ENCODE data around the gene METTL16.

METTL16 gene

GRCh38 chr17:2377659-2378058 lies 134.0 kb downstream of the METTL16 start:
- no peak for FAIRE-seq

DNA sequence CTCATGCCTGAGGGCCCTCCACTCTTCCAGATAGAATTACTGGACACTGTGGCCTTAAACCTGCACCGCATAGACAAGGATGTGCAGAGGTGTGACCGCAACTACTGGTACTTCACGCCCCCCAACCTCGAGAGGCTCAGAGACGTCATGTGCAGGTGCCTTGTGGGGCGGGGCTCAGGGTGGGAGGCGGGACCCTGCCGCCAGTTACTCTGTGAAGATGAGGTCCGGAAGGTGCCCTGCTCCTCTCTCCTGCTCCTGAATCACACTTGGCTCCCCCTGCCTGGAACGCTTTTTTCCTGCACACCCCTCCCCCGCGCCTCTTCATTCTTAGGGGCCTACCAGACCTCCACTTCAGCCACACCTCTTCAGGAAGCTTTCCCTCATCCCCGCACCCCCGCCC lies 135.6 kb downstream of the METTL16 start:
- no peak for FAIRE-seq

DNA sequence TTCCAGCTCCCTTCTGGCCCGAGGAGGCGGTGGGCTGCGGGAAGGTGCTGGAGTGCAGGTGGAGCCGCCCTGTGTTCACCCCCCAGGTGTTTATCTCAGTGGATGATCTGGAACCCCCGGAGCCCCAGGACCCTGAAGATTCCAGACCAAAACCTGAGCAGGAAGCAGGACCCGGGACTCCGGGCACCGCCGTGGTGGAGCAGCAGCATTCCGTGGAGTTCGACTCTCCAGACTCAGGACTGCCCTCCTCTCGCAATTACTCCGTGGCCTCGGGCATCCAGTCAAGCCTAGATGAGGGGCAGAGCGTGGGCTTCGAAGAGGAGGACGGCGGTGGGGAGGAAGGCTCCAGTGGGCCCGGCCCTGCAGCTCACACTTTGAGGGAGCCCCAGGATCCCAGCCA lies 136.3 kb downstream of the METTL16 start:
- FAIRE-seq = no peak

DNA sequence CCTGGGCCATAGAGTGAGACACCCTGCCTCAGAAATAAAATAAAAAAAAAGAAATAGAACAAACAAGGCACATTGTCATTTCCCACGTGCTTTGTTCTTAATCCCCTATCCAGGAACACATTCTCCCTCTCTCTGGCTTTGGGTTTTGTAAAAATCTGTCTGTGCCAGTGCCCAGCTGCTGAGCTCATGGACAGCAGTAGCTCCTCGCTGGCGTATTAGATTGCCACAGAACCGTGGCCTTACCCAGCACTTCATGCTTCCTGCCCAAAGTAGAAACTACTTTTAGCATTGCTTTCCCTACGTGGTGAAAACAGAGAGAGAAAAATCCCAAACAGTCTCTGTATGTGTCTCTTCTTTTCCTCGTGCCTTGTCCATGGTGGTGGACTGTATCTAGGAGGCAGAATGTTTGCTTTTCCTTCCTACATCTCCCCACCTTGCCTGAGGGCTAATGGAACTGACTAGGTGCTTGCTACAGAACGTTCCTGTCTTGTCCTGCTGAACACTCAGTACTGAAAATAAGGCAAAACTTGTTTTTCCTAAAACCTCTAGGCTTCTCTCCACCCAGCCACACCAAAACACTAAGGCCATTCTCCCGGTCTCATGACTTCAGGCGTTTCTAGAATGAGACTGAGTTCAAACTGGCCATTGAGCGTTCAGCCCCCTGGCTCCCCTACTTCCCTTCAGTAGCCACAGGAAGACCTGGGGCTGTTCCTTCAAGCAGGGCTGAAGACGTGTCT lies 137.0 kb downstream of the METTL16 start:
- no peak for FAIRE-seq

DNA sequence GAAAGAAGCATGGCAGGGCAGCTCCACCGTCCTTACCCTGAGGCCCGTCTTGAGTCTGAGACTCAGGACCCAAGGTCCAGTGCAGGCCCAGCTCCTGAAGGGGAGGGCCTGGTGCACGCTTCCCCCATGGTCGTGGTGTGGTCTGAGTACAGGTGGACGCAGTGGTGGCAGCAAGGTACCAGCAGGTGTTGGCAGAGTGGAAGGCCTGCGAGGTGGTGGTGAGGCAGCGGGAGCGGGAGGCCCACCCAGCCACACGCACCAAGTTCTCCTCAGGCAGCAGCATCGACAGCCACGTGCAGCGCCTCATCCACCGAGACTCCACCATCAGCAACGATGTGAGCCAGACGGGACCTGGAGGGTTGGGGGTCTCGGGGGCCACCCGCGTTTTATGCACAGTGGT lies 138.5 kb downstream of the METTL16 start:
- no peak for FAIRE-seq

DNA sequence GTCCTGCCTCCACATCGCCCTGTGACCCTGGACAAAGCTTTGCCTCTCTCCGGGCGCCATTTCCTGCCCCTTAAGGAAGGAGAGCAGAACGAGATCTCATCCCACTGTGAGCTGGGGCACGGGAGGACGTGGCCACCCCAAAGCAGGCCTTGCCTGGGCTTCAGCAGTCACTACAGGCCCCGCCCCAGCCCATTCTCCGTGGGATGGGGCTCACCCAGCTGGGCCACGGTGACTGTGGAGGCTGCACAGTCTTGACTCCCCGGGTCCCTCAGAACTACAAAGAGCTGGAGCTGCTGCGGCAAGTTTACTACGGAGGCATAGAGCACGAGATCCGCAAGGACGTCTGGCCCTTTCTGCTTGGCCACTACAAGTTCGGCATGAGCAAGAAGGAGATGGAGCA lies 139.0 kb downstream of the METTL16 start:
- no peak for FAIRE-seq

- FAIRE-seq = no peak
These were observed 139.5 kb downstream of the METTL16 start for GRCh38 chr17:2372180-2372579.

- FAIRE-seq = no peak
These were observed 140.2 kb downstream of the METTL16 start for GRCh38 chr17:2371183-2372130.

GRCh38 chr17:2370211-2370589 lies 141.5 kb downstream of the METTL16 start:
- no peak for FAIRE-seq

GRCh38 chr17:2369551-2370210 lies 142.0 kb downstream of the METTL16 start:
- no peak for FAIRE-seq

DNA sequence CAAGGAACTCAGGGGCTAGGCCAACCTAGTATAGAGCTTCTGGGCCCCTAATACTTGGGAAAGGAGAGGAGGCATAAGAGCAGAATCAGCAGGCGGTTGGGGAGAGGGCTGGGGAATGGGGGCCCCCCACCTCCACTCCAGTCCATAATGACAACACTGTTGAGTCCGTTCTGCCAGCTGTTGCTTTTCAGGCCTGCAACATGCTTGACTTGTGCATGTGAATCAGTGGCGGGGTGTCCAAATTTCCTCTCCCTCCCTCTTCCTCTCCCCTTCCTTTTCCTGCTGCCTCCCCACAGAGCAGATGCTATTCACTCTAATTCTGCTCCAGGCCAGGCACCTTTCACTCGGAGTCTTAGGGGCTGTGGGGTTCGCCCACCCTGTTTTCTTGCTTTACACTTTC lies 142.6 kb downstream of the METTL16 start:
- FAIRE-seq = no peak

- FAIRE-seq = no peak
These were observed 143.3 kb downstream of the METTL16 start for GRCh38 chr17:2368359-2368758.

- no peak for FAIRE-seq
These were observed 144.8 kb downstream of the METTL16 start for GRCh38 chr17:2366747-2367494.

Measured in colon (tissue), 2 donors.